ENCODE results near the gene ACTN1. TPM values are rescaled to one million over a fixed set of nuclear protein-coding genes. Genes with fewer than 3 reads are reported as not detected.
"Not testable (repeated sequence)": the region's sequence is repeated elsewhere in the genome, so short reads cannot be mapped to it uniquely, and the experiment has no call there.

Gene ACTN1
- total RNA-seq, 1 donor from 2014 or later: 286 TPM

- DNase-seq (ENCODE audit: low spot score): no peak
Measured at GRCh38 chr14:68986926-68987652, 8.0 kb upstream of the ACTN1 start.

GRCh38 chr14:68986225-68986624, 7.1 kb upstream of the ACTN1 start:
- DNase-seq (ENCODE audit: low spot score): no peak

GRCh38 chr14:68984686-68985085, 5.6 kb upstream of the ACTN1 start:
- DNase-seq (ENCODE audit: low spot score): no peak

GRCh38 chr14:68983191-68983590, 4.1 kb upstream of the ACTN1 start:
- DNase-seq (ENCODE audit: low spot score): no peak

GRCh38 chr14:68982581-68982980, 3.5 kb upstream of the ACTN1 start:
- no peak for DNase-seq (ENCODE audit: low spot score)

- no peak for DNase-seq (ENCODE audit: low spot score)
Measured at GRCh38 chr14:68981539-68981976, 2.5 kb upstream of the ACTN1 start.

GRCh38 chr14:68981139-68981538, 2.0 kb upstream of the ACTN1 start:
- DNase-seq (ENCODE audit: low spot score): no peak

GRCh38 chr14:68979722-68980451, 785 bp upstream of the ACTN1 start:
- peak; percentile 56 for DNase-seq (ENCODE audit: low spot score)

- DNase-seq (ENCODE audit: low spot score): peak; percentile 75
Measured at GRCh38 chr14:68978172-68978911, 760 bp downstream of the ACTN1 start.

- peak; percentile 87 for DNase-seq (ENCODE audit: low spot score)
Measured at GRCh38 chr14:68977718-68978171, 1.4 kb downstream of the ACTN1 start.

- no peak for DNase-seq (ENCODE audit: low spot score)
Measured at GRCh38 chr14:68977180-68977717, 1.9 kb downstream of the ACTN1 start.

- peak; percentile 72 for DNase-seq (ENCODE audit: low spot score)
Measured at GRCh38 chr14:68976160-68977067, 2.7 kb downstream of the ACTN1 start.

- DNase-seq (ENCODE audit: low spot score): peak; percentile 60
Measured at GRCh38 chr14:68975667-68976066, 3.4 kb downstream of the ACTN1 start.

GRCh38 chr14:68974759-68975347, 4.2 kb downstream of the ACTN1 start:
- DNase-seq (ENCODE audit: low spot score): no peak

- no peak for DNase-seq (ENCODE audit: low spot score)
Measured at GRCh38 chr14:68973639-68974038, 5.5 kb downstream of the ACTN1 start.

- DNase-seq (ENCODE audit: low spot score): not testable (repeated sequence)
Measured at GRCh38 chr14:68973219-68973565, 5.9 kb downstream of the ACTN1 start.

GRCh38 chr14:68972507-68973218, 6.4 kb downstream of the ACTN1 start:
- DNase-seq (ENCODE audit: low spot score): no peak

- no peak for DNase-seq (ENCODE audit: low spot score)
Measured at GRCh38 chr14:68971411-68972035, 7.6 kb downstream of the ACTN1 start.

GRCh38 chr14:68970736-68971135, 8.4 kb downstream of the ACTN1 start:
- no peak for DNase-seq (ENCODE audit: low spot score)

All from ureter (tissue), 1 donor.